ENCODE data around the gene SH2D7. TPM values are rescaled to one million over a fixed set of nuclear protein-coding genes. Genes with fewer than 3 reads are reported as not detected.

The SH2D7 gene
- total RNA-seq, 1 donor from 2014 or later, result not detected

DNA sequence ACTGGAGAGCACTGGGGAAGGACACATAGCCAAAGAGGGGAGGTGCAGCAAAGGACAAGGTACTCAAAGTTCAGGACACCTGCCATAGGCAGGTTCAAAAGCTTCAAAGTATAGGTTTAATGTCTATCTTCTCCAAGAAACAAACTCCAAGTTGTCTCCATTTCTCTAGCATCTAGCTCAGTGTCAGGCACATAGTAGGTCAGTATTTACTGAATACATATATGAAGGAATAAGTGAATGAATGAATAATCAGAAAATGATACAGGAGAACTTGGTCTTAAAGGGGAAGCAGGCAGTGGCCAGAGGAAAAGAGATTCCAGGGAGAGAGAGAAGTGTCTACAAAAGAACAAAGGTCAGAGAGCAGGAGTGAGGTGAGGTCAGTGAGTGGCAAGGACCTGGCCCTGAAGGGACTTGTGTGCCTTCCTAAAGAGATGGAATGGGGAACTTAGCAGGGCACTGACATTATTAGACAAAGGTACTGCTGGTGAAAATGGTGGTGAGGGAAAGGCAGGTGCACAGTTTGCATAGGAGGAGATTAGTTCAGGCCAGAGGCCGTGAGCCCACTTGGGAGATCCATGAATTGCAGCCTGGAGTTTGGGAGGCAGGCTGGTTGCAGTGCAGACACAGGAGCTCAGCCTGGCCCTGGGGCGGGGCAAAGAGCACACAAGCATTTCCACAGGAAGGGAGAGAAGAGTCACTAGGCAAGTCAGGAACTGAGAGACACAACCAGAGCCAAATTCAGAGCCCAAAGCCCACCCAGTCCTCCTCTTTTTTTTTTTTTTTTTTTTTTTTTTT lies 36.2 kb upstream of the SH2D7 start:
- no peaks in the 10 kb centered on the region for H3K27me3 Mint-ChIP-seq
- H3K9me3 Mint-ChIP-seq, result no peaks in the 10 kb centered on the region
- peaks cover 29% of the 10 kb centered on the region for H3K4me1 Mint-ChIP-seq (ENCODE audit: unreplicated experiment)
- no peaks in the 10 kb centered on the region for H3K36me3 Mint-ChIP-seq
- TF ChIP-seq CTCF (conservative IDR thresholded peaks at IDR 0.05), result no peak
- H3K4me3 Mint-ChIP-seq, result peak overlapping the region; percentile 6
- peak overlapping the region; percentile 29 for H3K27ac Mint-ChIP-seq
- DNase-seq (ENCODE audit: extremely low spot score, unreplicated experiment), result no peak

DNA sequence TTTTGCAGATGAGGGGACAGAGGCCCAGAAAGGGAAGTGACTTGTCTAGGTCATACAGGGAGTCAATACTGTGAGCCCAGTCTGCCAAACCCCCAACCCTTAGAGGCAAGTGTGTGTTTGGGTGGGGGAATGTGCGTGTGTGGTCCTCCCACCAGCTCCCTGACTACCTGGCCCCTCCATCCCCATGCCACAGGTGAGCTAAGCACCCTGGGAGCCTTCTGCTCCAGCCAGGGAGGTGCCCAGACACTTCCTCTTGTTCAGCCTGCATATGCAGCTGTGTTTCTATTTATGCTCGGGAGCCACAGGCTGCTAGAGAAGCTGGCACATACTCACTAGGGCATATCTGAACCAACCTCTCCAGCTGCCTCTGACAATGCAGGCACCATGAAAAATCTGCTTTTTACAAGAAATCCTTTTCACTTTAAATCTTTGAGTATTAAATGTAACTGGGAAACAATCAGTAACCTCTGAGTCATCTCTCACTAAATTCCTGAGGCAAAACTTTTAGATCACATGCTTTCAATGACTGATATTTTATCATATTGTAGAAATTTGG lies 35.6 kb upstream of the SH2D7 start:
- no peaks in the 10 kb centered on the region for H3K9me3 Mint-ChIP-seq
- DNase-seq (ENCODE audit: extremely low spot score, unreplicated experiment), result no peak
- H3K4me1 Mint-ChIP-seq (ENCODE audit: unreplicated experiment), result peaks cover 28% of the 10 kb centered on the region
- no peak overlapping the region for H3K4me3 Mint-ChIP-seq
- H3K27me3 Mint-ChIP-seq, result no peaks in the 10 kb centered on the region
- H3K27ac Mint-ChIP-seq, result peak overlapping the region; percentile 41
- no peak for TF ChIP-seq CTCF (conservative IDR thresholded peaks at IDR 0.05)
- no peaks in the 10 kb centered on the region for H3K36me3 Mint-ChIP-seq

- no peak overlapping the region for H3K27ac Mint-ChIP-seq
- no peaks in the 10 kb centered on the region for H3K27me3 Mint-ChIP-seq
- H3K4me3 Mint-ChIP-seq, result no peak overlapping the region
- H3K9me3 Mint-ChIP-seq, result no peaks in the 10 kb centered on the region
- DNase-seq (ENCODE audit: extremely low spot score, unreplicated experiment), result no peak
- no peak for TF ChIP-seq CTCF (conservative IDR thresholded peaks at IDR 0.05)
- peaks cover 28% of the 10 kb centered on the region for H3K4me1 Mint-ChIP-seq (ENCODE audit: unreplicated experiment)
- H3K36me3 Mint-ChIP-seq, result no peaks in the 10 kb centered on the region
Measured at GRCh38 chr15:78057803-78058202, 34.6 kb upstream of the SH2D7 start.

- no peak for DNase-seq (ENCODE audit: extremely low spot score, unreplicated experiment)
- H3K4me1 Mint-ChIP-seq (ENCODE audit: unreplicated experiment), result peaks cover 33% of the 10 kb centered on the region
- H3K27ac Mint-ChIP-seq, result no peak overlapping the region
- no peaks in the 10 kb centered on the region for H3K36me3 Mint-ChIP-seq
- H3K27me3 Mint-ChIP-seq, result no peaks in the 10 kb centered on the region
- H3K9me3 Mint-ChIP-seq, result no peaks in the 10 kb centered on the region
- no peak overlapping the region for H3K4me3 Mint-ChIP-seq
- TF ChIP-seq CTCF (conservative IDR thresholded peaks at IDR 0.05), result no peak
Measured at GRCh38 chr15:78058401-78058935, 33.9 kb upstream of the SH2D7 start.

- no peak for TF ChIP-seq CTCF (conservative IDR thresholded peaks at IDR 0.05)
- H3K9me3 Mint-ChIP-seq, result no peaks in the 10 kb centered on the region
- no peaks in the 10 kb centered on the region for H3K27me3 Mint-ChIP-seq
- no peak for DNase-seq (ENCODE audit: extremely low spot score, unreplicated experiment)
- no peak overlapping the region for H3K27ac Mint-ChIP-seq
- H3K36me3 Mint-ChIP-seq, result no peaks in the 10 kb centered on the region
- H3K4me3 Mint-ChIP-seq, result no peak overlapping the region
- peaks cover 33% of the 10 kb centered on the region for H3K4me1 Mint-ChIP-seq (ENCODE audit: unreplicated experiment)
Measured at GRCh38 chr15:78059110-78059839, 33.1 kb upstream of the SH2D7 start.
